Measurements from ENCODE around the gene BEND4. TPM values are rescaled to one million over a fixed set of nuclear protein-coding genes. Genes with fewer than 3 reads are reported as not detected.

BEND4 gene
- total RNA-seq, 1 donor from 2014 or later = 0.08 TPM

GRCh38 chr4:42104521-42104920, 47.9 kb downstream of the BEND4 start:
- no peak for ATAC-seq

- peak; percentile 32 for ATAC-seq
Observed at GRCh38 chr4:42101446-42101975, 50.9 kb downstream of the BEND4 start.

- no peak for ATAC-seq
Observed at GRCh38 chr4:42088386-42088785, 64.1 kb downstream of the BEND4 start.

- ATAC-seq = no peak
Observed at GRCh38 chr4:42083816-42084215, 68.6 kb downstream of the BEND4 start.

DNA sequence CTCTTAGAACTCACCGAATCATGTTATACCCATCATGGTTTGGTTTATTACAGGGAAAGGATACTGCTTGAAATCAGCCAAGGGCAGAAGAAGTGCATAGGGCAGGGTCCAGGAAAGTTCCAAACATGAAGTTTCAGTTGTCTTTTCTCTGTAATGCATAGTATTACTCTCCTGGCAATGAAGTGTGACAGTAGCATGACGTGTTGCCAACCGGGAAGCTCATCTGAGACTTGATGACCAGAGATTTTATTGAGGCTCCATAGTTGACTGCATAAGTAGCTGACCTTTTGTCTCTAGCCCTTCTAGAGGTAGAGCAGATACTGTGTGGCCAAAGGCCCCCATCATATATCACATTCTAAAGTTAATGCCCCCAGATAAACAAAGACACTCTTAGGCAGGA, 72.1 kb downstream of the BEND4 start:
- ATAC-seq = no peak

- no peak for ATAC-seq
Observed at GRCh38 chr4:42078184-42078801, 74.2 kb downstream of the BEND4 start.

GRCh38 chr4:42074294-42074693, 78.2 kb downstream of the BEND4 start:
- no peak for ATAC-seq

DNA sequence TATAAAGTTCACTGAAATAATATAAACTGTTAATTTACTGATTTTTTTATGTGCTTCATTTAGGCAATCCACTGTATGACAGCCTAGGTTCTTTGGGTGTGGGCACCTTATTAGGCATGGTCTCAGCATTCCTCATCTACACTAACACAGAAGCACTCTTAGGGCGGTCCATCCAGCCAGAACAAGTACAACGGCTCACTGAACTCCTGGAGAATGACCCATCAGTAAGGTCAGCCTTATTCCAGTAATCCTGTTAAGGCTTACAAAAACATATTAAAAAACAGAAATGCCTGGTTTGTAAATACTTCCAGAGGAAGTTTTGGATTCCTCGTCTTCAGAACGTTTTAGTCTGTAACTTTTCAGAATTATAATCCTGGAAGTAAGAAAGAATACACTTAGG, 82.0 kb downstream of the BEND4 start:
- no peak for ATAC-seq

DNA sequence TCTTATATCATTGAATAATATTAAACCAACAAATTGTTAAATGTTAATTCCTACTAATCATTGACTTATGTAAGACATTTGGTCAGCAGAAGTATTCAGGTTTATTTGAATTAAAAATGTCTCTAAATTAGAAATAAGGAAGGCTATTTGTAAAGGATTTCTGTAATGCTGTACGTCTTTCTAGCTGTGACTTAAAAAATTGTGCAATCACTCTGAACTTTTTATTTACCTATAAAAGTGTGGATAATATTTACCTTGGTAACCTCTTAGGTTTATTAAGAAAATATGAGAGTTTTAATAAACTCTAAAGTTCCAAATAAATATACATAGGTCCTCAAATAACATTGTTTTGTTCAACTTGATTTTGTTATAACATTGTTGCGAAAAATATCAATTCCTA, 85.2 kb downstream of the BEND4 start:
- ATAC-seq = no peak

- no peak for ATAC-seq
Observed at GRCh38 chr4:42066402-42066801, 86.1 kb downstream of the BEND4 start.

Other genes with a start within 250 kb of the BEND4 start
- gene TMEM33, start 217.2 kb downstream of the BEND4 start, total RNA-seq = 51.5 TPM
- gene DCAF4L1, start 170.9 kb downstream of the BEND4 start, total RNA-seq = 0.08 TPM
- gene SLC30A9, start 162.1 kb downstream of the BEND4 start, total RNA-seq = 42.2 TPM
- not detected for gene SHISA3, start 244.8 kb upstream of the BEND4 start, total RNA-seq

All from esophagus mucosa (tissue), 1 donor.